HG03103 (cell line): ENCODE measurements around the gene RHOXF2.
"Not testable (repeated sequence)": the region's sequence is repeated elsewhere in the genome, so short reads cannot be mapped to it uniquely, and the experiment has no call there.

Experiments used
- ATAC-seq: cut with Tn5 transposase; IDR thresholded peaks from one replicate; pipeline ENCODE4 v1.9.1; 2021; ENCODE audit warnings: low read depth; ENCODE audit not compliant: unreplicated experiment

RHOXF2 gene, protein sequence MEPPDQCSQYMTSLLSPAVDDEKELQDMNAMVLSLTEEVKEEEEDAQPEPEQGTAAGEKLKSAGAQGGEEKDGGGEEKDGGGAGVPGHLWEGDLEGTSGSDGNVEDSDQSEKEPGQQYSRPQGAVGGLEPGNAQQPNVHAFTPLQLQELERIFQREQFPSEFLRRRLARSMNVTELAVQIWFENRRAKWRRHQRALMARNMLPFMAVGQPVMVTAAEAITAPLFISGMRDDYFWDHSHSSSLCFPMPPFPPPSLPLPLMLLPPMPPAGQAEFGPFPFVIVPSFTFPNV

DNA sequence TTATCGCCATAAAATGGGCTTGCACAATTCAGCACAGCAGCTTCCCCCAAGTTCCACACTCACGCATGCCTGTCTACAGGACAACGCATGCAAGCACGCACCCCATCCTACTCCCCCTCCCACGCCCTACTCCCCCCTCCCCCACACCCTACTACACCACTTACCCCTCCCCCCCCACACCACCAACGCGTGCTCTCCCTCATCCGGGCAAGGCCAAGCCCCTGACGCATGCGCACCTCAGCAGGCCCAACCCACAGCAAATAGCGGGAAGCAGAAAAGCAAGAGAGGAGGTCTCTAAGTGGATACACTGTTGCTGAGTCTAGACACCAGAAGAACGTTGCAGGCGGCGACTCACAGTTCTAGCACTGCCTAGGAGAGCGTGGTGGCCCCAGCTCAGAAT lies at the start of gene RHOXF2:
RHOXF2 (plus strand) TSS at position 301 of the 400 bp plus-strand sequence. CDS start 138 bp downstream, outside the sequence.
- ATAC-seq, result not testable (repeated sequence)

DNA sequence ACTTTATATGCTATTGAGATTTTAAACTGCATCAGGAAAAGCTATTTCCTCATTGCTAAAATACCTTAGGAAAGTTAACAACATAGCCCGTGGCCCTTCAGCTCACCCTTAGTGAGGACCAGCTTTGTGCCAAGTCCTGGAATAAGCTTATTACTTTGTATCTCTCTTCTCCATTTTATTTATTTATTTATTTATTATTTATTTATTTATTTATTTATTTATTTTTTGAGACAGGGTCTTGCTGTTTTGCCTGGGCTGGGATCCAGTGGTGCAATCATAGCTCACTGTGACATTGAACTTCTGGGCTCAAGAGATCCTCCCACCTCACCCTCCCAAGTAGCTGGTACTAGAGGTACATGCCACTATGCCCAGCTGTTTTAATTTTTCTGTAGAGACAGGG lies 49.0 kb upstream of the RHOXF2 start:
- no peak for ATAC-seq

DNA sequence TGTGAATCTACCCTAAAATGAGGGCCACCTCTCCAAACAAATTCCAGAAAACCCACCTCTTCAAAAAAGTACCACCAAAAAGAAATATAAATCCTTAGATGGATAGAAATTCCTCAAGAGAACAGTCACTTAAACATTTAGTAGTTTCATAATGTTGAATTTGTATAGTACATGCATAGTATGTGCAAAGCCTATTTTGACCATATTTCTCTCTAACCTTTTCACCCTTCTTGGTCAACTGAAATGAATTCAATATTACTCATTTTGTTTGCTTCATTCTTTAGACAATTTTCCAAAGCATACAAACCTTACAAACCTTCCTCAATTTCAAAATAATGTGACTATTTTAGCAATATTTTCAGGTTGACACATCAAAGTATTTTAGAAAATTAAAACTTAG lies 46.8 kb upstream of the RHOXF2 start:
- no peak for ATAC-seq

DNA sequence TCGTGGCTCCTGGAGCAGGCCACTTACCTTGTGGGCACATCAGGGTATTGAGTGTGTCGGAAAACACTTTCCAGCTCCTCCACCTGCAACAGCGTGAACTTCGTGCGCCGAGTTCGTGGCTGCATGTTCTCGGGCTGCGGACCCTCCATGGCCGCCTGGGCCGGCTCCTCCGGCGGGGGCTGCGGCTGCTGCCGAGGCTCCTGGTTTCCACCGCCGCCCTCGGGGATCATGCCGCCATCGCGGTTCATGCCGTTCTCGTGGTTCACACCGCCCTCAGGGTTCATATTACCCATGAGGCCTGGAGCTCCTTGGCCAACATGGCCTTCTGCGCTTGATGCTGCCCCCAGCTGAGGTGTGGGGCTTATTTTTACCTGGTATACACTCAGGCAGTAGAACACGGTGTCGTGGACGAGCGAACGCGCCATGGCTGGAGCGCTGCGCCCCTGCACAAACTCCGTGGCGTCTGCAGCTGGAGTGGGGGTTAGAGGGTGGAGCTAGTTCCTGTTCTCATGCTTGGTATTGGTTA lies 42.9 kb upstream of the RHOXF2 start, which contains the start of gene RHOXF1:
RHOXF1 (minus strand) TSS at position 476 of the 526 bp plus-strand sequence; CDS start at position 425, 51 bp downstream.
- ATAC-seq, result no peak

DNA sequence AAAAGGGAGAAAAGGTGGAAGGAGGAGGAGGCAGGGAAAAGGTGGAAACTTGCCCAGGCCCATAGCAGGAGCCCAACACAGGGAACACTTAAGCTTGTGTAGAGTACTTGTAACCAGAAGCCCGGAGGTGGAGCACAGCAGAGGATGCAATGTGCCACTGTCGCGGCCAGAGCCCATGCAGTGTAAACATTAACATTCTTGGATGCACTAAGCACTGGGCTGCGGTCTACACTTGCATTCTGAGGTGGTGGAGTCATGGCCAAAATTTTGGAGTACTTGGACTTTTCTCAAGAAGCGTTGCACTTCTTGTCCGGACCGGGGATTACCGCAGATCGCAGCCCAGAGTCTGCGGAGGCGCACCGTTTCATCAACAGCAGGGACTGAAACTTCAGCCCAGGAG lies 38.2 kb upstream of the RHOXF2 start:
- no peak for ATAC-seq

DNA sequence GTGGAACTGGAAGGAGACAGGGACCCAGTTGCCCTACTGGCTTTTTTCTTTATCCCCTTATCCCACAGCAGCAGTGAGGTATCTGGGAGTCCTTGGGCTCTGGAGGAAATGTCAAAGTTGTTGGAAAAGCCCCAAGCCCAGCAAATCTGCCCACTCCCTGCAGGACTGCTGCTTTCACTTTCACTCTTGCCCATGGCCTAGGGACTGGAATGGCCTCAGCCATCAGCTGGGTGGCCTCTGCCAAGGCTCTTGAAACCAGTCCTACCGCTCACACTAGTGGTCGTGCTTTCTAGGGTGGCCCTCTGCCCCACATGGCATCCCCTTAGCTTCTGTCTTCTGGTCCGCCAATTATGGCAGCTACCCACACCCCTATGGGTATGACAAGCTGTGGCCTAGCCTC lies 33.0 kb upstream of the RHOXF2 start:
- no peak for ATAC-seq

DNA sequence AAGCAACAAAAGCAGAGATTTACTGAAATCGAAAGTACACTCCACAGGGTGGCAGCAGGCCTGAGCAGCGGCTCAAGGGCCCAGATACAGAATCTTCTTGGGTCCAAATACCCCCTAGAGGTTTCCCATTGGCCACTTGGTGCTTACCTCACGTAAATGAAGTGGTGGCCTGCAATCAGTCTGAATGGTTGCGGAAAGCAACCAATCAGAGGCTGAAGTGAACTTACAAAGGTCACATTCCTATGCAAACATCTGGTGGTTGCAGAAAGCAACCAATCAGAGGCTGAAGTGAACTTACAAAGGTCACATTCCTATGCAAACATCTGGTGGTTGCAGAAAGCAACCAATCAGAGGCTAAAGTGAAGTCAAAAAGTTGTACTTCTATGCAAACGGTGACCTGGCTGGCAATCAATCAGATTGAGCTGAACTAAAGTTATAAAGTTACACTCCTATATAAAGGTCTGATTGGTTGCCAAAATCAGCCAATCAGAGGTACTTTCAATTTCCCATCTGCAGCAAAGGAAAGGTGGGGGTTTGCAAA lies 30.0 kb upstream of the RHOXF2 start:
- ATAC-seq, result not testable (repeated sequence)

DNA sequence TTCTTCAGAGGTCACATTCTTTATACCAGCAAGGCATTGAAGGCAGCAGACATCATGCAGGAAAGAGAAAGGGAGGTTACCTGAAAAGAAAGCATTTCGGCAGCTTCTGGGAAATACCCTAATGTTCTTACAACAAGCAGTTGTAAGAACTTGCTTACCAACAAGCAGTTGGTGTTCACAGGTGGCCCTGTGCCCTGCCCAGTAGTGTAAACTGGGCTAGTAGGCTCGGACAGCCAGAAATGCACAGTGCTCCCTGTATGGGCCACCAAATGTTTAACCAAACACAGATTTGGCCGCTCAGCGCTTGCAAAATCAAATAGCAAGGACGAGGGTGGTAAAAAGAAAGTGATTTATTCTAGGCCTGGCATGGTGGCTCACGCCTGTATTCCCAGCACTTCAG lies 22.3 kb upstream of the RHOXF2 start:
- no peak for ATAC-seq

DNA sequence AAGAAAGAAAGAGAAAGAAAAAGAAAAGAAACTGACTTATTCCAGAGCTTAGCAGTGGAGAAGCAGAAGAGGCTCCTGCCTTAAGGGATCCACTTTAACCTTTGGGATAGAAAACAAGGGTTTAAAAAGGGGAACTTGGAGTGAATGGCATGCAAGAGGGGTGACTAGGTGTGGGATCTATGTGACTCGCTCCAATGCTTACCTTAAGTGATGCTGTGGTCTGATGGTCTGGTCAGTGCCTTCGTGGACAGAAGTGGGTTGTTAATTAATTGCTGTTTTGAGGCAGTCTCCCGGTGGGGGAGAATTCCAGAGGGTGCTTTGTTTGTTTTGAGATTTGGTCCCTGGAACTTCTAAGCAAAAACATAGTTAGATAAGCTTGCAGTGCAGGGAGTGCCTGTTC lies 21.6 kb upstream of the RHOXF2 start:
- ATAC-seq, result no peak

DNA sequence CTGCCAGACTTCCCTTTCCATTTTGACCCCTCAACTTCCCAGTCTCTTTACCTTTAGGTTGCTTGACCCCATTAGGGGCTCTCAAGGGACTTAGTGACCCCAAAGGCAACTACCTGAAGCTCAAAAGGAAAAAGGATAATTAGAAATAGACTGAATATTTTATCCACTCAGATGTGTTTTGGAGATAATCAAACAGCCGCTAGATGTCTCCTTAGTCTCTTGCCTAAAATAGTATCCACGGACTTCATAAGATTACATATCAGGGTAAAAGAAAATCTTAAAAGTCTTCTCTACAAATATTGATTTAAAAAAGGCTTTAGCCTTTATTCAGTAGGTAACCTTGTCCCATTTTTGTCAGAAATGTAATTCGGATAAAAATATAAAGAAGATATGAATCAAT lies 21.0 kb upstream of the RHOXF2 start:
- ATAC-seq, result no peak

DNA sequence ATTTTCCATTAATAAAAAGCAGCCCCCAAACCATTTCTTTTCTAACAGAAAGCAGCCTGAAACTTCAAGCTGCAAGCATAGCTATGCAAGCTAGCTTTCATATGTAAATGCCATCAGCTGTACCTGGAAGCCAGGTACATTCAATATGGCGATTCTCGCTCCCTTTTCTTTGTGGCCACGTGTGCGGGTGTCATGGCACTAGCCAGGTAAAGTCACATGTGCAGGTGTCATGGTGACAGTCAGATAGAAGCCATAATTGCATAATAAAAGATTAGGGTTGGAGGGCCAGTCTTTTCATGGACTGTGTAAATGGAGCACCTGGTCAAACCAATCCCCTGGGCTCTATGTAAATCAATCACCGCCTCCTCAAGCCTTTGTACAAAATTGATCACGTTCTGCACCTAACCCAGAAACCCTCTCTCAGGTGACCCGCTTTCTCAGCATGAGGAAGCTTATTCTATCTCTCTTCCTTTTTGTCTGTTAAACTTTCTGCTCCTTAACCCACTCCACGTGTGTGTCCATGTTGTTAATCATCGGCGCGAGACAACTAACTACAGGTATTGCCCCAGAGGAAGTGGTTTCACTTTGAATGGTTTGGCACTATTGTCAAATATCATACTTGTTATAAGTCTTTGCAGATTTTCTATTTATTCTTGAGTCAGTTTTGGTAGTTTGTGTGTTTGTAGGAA lies 18.0 kb upstream of the RHOXF2 start:
- ATAC-seq, result no peak

DNA sequence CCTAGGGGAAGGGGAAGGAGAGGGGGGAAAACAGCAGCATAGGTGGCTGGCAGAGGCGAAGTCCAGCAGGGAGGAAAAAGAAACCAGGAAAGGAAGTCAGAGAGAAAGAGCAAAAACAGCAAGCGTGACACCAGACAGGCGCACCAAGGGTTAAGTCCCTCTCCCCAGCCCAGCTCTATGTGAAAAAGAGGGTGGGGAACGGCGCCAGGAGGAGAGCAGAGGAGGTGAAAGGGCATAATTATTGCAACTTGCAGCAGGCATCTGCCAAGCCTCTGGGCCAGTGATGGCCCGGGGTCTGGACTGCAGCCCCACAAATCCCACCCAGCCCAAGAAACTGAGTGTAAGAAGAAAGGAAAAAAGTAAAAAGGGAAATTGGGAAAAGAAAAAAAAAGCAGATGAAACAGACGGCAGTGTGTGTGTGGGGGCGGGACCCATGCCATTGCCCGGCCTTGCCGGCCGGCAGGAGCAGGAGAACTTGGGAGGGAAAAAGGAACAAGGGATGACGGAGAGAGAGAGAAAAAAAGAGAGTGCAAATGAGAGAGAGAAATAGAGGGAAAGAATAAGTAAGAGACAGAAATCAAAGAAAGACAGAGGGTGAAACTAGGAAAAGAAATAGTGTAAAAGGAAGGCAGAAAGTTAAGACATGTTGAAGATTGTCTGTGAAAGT lies 14.1 kb upstream of the RHOXF2 start:
- ATAC-seq, result no peak

DNA sequence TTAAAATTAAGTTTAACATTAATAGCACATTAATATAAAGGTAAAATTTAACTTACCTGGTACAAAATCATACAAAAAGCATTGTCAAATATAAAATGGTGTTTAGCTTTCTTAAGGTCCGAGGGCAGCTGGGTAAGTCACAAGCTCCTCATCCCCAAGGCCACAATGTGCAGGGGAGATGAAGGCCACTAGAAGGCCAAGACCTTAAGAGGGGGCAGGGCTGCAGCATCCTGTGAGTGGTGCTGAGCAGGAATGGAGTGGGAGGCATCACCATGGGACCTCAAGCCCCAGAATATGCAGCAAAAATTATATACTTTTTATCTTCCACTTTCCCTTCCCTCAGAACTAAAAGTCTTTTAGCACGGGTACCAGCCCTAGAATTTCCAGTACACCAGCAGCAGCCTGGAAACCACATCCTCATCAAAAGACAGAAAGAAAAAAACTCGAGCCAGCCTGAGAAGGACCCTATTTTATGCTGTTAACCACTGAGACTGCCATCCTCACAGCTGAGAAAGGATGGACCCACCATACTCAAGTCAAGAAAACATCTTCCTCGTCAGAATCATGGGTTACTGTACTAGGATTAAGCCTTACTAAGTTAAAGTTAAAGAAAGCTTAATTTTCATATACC lies 13.0 kb upstream of the RHOXF2 start:
- no peak for ATAC-seq

DNA sequence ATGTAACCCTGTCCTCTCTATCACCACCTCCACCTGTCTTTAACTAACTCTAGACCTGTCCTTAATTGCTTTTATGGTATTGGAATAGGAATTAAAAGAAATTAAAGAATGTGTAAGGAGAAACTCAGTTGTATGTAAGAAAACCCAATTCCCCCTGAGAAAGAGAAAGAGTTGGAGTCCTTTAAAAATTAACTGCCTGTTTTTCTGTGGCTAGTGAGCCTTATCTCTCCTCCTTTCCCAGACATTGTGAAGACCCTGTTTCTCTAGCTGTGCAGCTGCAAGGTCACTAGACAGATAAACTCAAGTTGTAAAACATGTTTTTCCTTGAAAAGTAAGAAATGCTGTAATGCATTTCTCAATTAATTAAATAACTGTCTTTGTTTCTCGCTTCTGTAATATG lies 12.1 kb upstream of the RHOXF2 start:
- ATAC-seq, result not testable (repeated sequence)

DNA sequence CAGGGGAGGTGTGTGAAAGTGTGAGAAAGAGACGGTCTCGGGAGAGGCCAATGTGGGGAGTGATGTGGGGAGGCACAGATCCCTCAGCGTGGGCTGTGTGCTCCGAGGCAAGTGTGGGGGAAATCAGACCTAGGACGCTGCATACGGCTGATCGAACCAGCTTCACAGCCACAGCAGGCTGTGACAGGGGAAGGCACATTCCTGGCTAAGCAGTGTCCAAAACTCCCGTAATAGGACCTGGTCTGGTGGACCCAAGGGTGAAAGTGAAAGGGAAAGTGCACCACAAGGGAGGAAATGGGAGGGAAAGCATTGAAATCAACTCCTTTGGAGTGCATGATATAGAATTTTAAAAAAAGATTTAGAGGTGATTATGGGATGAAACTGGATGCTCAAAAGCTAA lies 10.9 kb upstream of the RHOXF2 start:
- ATAC-seq, result no peak

DNA sequence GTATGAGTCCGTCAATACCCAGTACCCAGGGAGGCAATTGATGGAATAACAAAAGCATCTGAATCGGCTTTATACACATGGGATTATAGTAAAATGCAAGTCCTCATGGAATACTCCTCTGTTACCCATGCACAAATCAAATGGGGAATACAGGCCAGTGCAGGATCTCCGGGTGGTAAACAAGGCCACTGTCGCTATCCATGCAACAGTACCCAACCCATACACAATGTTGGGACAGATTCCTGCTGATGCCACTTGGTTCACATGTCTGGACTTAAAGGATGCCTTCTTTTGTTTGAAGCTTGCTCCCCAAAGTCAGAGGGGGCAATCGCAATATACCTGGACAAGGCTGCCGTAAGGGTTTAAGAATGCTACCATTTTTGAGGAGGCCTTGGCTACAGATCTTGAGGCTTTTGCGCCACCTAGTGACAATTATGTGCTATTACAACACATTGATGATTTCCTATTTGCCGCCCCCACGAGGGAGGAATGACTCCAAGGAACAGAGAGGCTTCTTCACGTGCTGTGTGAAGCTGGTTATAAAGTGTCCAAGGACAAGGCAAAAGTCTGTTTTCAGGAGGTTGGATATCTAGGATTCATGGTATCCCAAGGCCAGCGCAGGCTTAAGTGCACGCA lies 8.2 kb upstream of the RHOXF2 start:
- ATAC-seq, result not testable (repeated sequence)

DNA sequence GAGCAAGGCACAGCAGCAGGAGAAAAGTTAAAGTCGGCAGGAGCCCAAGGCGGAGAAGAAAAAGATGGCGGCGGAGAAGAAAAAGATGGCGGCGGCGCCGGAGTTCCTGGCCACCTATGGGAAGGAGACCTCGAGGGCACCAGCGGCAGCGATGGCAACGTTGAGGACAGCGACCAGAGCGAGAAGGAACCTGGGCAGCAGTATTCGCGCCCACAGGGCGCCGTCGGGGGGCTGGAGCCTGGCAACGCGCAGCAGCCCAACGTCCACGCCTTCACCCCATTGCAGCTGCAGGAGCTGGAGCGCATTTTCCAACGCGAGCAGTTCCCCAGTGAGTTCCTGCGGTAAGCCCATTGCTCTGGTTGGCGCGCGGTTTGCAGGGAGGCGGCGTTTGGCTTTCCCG lies 673 bp downstream of the RHOXF2 start:
- not testable (repeated sequence) for ATAC-seq

DNA sequence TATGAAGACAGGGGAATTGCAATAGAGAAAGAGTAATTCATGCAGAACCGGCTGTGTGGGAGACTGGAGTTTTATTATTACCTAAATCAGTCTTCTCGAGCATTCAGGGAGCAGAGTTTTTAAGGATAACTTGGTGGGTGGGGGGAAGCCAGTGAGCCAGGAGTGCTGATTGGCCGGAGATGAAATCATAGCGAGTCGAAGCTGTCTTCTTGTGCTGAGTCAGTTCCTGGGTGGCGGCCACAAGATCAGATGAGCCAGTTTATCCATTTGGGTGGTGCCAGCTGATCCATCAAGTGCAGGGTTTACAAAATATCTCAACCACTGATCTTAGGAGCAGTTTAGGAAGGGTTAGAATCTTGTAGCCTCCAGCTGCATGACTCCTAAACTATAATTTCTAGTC lies 34.8 kb downstream of the RHOXF2 start:
- ATAC-seq, result not testable (repeated sequence)

DNA sequence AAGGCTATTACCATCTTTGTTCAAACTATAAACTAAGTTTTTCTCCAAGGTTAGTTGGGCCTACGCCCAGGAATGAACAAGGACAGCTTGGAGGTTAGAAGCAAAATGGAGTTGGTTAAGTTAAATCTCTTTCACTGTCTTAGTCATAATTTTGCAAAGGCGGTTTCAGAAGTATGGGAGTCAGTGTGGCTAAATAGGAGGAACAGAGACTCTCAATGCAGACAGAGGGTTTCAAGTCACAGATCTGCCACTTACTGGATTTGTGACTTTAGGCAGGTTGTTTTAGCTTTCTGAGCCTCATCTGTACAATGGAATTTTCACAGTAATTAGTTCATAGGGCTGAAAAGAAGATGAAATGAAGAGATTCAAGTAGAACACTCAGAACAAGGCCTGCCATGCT lies 35.3 kb downstream of the RHOXF2 start:
- ATAC-seq, result peak; percentile 67

DNA sequence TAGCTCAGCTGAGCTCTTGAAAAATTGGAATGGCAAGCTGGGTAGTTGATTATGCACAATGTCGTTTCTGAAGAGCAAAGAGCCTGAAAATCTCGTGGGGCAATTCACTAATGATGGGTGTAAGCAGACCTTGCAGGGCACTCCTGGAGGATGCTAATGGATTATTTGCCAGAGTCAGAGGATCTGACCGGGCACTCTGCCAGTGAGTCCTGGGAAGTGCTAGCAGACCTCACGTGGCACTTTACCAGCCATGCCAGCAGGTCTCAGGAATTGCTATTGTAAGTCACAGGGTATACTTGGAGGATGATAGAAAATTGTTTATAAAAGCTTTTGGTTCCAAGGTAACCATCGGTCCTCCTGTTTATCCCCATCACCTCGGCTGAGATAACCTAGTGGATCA lies 37.4 kb downstream of the RHOXF2 start:
- not testable (repeated sequence) for ATAC-seq
